ENCODE results near the gene DSCAML1.

The DSCAML1 gene

DNA sequence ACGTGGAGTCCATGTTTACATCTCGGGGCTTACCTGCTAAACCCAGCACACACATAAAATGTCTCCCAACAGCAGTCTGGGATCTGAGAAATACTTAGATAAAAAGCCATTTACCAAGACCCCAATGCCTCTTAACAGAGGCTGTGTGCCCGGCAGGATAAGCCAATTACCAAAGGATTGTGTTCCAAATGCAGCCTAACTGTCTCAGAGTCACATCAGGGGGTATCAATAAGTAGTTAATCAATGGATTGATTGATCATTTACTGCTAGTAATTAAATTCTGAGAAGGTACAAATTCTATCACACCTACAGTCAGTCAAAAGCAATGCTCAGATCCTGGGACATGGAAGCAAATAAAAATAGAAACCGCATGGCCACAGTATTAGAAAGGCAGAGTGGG, 125.6 kb downstream of the DSCAML1 start:
- Histone ChIP-seq H2AFZ (ENCODE audit: low read depth, low read length) (no peak overlapping the region), H3K27me3 (ENCODE audit: low read depth, low read length) (peaks cover 56% of the 10 kb centered on the region), H3K4me3 (ENCODE audit: low read length) (no peak overlapping the region), H3K4me2 (ENCODE audit: low read length) (no peak overlapping the region), H3K27ac (ENCODE audit: low read length) (no peak overlapping the region), H3K79me2 (ENCODE audit: low read length) (no peaks in the 10 kb centered on the region), H3K9me3 (ENCODE audit: insufficient read depth, low read length) (no peaks in the 10 kb centered on the region), H3K4me1 (ENCODE audit: low read length) (peaks cover 7% of the 10 kb centered on the region), H3K36me3 (replicated peaks; ENCODE audit: low read depth, low read length) (no peaks in the 10 kb centered on the region), H4K20me1 (ENCODE audit: insufficient read depth, low read length) (no peaks in the 10 kb centered on the region), H3K9ac (ENCODE audit: low read length) (no peak overlapping the region)
- TF ChIP-seq EZH2phosphoT487 (IDR thresholded peaks at IDR 0.05; ENCODE audit: low read depth) = no peak
- TF ChIP-seq, protein P1, sequence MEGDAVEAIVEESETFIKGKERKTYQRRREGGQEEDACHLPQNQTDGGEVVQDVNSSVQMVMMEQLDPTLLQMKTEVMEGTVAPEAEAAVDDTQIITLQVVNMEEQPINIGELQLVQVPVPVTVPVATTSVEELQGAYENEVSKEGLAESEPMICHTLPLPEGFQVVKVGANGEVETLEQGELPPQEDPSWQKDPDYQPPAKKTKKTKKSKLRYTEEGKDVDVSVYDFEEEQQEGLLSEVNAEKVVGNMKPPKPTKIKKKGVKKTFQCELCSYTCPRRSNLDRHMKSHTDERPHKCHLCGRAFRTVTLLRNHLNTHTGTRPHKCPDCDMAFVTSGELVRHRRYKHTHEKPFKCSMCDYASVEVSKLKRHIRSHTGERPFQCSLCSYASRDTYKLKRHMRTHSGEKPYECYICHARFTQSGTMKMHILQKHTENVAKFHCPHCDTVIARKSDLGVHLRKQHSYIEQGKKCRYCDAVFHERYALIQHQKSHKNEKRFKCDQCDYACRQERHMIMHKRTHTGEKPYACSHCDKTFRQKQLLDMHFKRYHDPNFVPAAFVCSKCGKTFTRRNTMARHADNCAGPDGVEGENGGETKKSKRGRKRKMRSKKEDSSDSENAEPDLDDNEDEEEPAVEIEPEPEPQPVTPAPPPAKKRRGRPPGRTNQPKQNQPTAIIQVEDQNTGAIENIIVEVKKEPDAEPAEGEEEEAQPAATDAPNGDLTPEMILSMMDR (IDR thresholded peaks at IDR 0.05; ENCODE audit: low read depth, low read length) = no peak

DNA sequence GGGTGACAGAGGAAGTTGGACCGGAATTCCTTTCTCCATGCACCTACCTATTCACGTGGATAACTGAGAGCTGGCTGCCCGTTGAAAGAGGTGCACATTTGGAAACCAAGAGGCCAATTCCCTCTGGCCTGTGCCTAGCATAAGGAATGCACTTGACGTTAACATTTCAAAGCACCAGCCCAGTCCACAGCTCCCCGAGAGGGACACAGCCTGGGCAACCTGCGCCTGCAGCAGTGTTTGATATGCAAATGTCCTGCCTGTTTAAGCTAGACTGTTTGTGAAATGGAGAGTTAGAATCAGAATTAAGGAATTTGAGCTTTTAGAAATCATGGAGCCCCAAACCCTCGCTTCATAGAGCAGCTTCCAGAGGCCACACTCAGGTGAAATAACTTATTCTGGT, 126.1 kb downstream of the DSCAML1 start:
- Histone ChIP-seq H3K9me3 (ENCODE audit: insufficient read depth, low read length) (no peaks in the 10 kb centered on the region), H3K9ac (ENCODE audit: low read length) (no peak overlapping the region), H2AFZ (ENCODE audit: low read depth, low read length) (no peak overlapping the region), H3K36me3 (replicated peaks; ENCODE audit: low read depth, low read length) (no peaks in the 10 kb centered on the region), H3K27me3 (ENCODE audit: low read depth, low read length) (peaks cover 53% of the 10 kb centered on the region), H3K4me1 (ENCODE audit: low read length) (peaks cover 4% of the 10 kb centered on the region), H3K27ac (ENCODE audit: low read length) (no peak overlapping the region), H3K4me3 (ENCODE audit: low read length) (no peak overlapping the region), H3K79me2 (ENCODE audit: low read length) (no peaks in the 10 kb centered on the region), H3K4me2 (ENCODE audit: low read length) (no peak overlapping the region), H4K20me1 (ENCODE audit: insufficient read depth, low read length) (no peaks in the 10 kb centered on the region)
- no peak for TF ChIP-seq EZH2phosphoT487 (IDR thresholded peaks at IDR 0.05; ENCODE audit: low read depth)
- TF ChIP-seq, protein P1 (IDR thresholded peaks at IDR 0.05; ENCODE audit: low read depth, low read length) = no peak

DNA sequence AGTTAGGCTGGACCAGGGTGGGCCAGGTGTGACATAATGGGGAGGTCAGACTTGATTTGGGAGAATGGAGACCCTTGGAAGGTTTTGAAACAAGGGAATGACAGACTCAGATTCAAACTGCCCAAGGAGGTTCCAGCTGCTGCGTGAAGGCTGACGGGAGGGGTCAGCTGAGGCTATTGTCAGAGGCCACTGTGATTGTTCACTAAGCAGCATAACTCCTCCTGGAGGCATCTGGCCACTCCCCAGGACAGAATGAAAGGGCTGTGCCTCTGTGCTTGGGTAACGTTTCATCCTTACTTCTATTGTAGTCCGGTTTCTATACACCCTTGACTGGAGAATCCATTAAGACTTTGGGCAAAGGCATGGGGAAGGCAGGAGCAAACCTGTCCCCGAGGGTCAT, 126.6 kb downstream of the DSCAML1 start:
- Histone ChIP-seq H4K20me1 (ENCODE audit: insufficient read depth, low read length) (no peaks in the 10 kb centered on the region), H3K27ac (ENCODE audit: low read length) (no peak overlapping the region), H3K4me2 (ENCODE audit: low read length) (no peak overlapping the region), H3K79me2 (ENCODE audit: low read length) (no peaks in the 10 kb centered on the region), H3K27me3 (ENCODE audit: low read depth, low read length) (peaks cover 49% of the 10 kb centered on the region), H3K36me3 (replicated peaks; ENCODE audit: low read depth, low read length) (no peaks in the 10 kb centered on the region), H3K4me3 (ENCODE audit: low read length) (no peak overlapping the region), H2AFZ (ENCODE audit: low read depth, low read length) (no peak overlapping the region), H3K9me3 (ENCODE audit: insufficient read depth, low read length) (no peaks in the 10 kb centered on the region), H3K4me1 (ENCODE audit: low read length) (no peaks in the 10 kb centered on the region), H3K9ac (ENCODE audit: low read length) (no peak overlapping the region)
- TF ChIP-seq EZH2phosphoT487 (IDR thresholded peaks at IDR 0.05; ENCODE audit: low read depth) = no peak
- TF ChIP-seq, protein P1 (IDR thresholded peaks at IDR 0.05; ENCODE audit: low read depth, low read length) = no peak

GRCh38 chr11:117669616-117670015, 127.4 kb downstream of the DSCAML1 start:
- no peak for TF ChIP-seq EZH2phosphoT487 (IDR thresholded peaks at IDR 0.05; ENCODE audit: low read depth)
- TF ChIP-seq, protein P1 (IDR thresholded peaks at IDR 0.05; ENCODE audit: low read depth, low read length) = no peak
- no peaks in the 10 kb centered on the region for H4K20me1 ChIP-seq (ENCODE audit: insufficient read depth, low read length)
- H3K9me3 ChIP-seq (ENCODE audit: insufficient read depth, low read length) = no peaks in the 10 kb centered on the region
- H3K4me3 ChIP-seq (ENCODE audit: low read length) = no peak overlapping the region
- H3K27me3 ChIP-seq (ENCODE audit: low read depth, low read length) = peaks cover 42% of the 10 kb centered on the region
- no peaks in the 10 kb centered on the region for H3K4me1 ChIP-seq (ENCODE audit: low read length)
- H3K4me2 ChIP-seq (ENCODE audit: low read length) = no peak overlapping the region
- H3K79me2 ChIP-seq (ENCODE audit: low read length) = no peaks in the 10 kb centered on the region
- H3K27ac ChIP-seq (ENCODE audit: low read length) = no peak overlapping the region
- H2AFZ ChIP-seq (ENCODE audit: low read depth, low read length) = no peak overlapping the region
- no peaks in the 10 kb centered on the region for H3K36me3 ChIP-seq (replicated peaks; ENCODE audit: low read depth, low read length)
- no peak overlapping the region for H3K9ac ChIP-seq (ENCODE audit: low read length)
